Measurements from ENCODE around the gene SNAPC4. TPM values are rescaled to one million over a fixed set of nuclear protein-coding genes. Genes with fewer than 3 reads are reported as not detected.

Gene SNAPC4
- total and polyA plus RNA-seq, 9 of the 15 experiments (the other 6 are each of a cell fraction or from before 2014, with no cell fraction given), result 0.21 to 21.8 (median 8.8) TPM

GRCh38 chr9:136438548-136439480 lies 38.8 kb upstream of the SNAPC4 start (continued):
- TF ChIP-seq ZBED1 (IDR thresholded peaks at IDR 0.05) (no peak), ZNF584 (CRISPR knock-in tag; IDR thresholded peaks at IDR 0.05; ENCODE audit: low read depth) (no peak), MEF2D (tag; conservative IDR thresholded peaks at IDR 0.05; ENCODE audit: low read depth) (no peak), CBFB (CRISPR knock-in tag; IDR thresholded peaks at IDR 0.05) (0 out of 2 replicates have a peak, but pooled peaks have one; percentile 66), FOXA1 (IDR thresholded peaks at IDR 0.05; ENCODE audit: borderline replicate concordance) (no peak), GABPA (tag; conservative IDR thresholded peaks at IDR 0.05; ENCODE audit: low read depth) (no peak), SAP30 (IDR thresholded peaks at IDR 0.05; ENCODE audit: borderline replicate concordance, insufficient read depth, low read depth, low read length, poor library complexity, severe bottlenecking) (peak; percentile 46), ZNF583 (CRISPR knock-in tag; IDR thresholded peaks at IDR 0.05) (no peak), KAT7 (CRISPR knock-in tag; IDR thresholded peaks at IDR 0.05; ENCODE audit: borderline replicate concordance) (no peak), DLX4 (CRISPR knock-in tag; IDR thresholded peaks at IDR 0.05) (no peak), ZNF354B (CRISPR knock-in tag; IDR thresholded peaks at IDR 0.05) (no peak), CHD2 (IDR thresholded peaks at IDR 0.05; ENCODE audit: low read depth, low read length) (no peak), ZNF3 (CRISPR knock-in tag; IDR thresholded peaks at IDR 0.05) (no peak), ID3 (CRISPR knock-in tag; IDR thresholded peaks at IDR 0.05) (no peak), ID3 (tag; IDR thresholded peaks at IDR 0.05) (no peak), ZNF75A (CRISPR knock-in tag; IDR thresholded peaks at IDR 0.05) (no peak), NRF1 (conservative IDR thresholded peaks at IDR 0.05 in 1 of 2, IDR thresholded peaks at IDR 0.05 in 1 of 2) (peak; percentile 46 to 54; a peak in 3 of 4 replicates)
- TF ChIP-seq, protein P1, sequence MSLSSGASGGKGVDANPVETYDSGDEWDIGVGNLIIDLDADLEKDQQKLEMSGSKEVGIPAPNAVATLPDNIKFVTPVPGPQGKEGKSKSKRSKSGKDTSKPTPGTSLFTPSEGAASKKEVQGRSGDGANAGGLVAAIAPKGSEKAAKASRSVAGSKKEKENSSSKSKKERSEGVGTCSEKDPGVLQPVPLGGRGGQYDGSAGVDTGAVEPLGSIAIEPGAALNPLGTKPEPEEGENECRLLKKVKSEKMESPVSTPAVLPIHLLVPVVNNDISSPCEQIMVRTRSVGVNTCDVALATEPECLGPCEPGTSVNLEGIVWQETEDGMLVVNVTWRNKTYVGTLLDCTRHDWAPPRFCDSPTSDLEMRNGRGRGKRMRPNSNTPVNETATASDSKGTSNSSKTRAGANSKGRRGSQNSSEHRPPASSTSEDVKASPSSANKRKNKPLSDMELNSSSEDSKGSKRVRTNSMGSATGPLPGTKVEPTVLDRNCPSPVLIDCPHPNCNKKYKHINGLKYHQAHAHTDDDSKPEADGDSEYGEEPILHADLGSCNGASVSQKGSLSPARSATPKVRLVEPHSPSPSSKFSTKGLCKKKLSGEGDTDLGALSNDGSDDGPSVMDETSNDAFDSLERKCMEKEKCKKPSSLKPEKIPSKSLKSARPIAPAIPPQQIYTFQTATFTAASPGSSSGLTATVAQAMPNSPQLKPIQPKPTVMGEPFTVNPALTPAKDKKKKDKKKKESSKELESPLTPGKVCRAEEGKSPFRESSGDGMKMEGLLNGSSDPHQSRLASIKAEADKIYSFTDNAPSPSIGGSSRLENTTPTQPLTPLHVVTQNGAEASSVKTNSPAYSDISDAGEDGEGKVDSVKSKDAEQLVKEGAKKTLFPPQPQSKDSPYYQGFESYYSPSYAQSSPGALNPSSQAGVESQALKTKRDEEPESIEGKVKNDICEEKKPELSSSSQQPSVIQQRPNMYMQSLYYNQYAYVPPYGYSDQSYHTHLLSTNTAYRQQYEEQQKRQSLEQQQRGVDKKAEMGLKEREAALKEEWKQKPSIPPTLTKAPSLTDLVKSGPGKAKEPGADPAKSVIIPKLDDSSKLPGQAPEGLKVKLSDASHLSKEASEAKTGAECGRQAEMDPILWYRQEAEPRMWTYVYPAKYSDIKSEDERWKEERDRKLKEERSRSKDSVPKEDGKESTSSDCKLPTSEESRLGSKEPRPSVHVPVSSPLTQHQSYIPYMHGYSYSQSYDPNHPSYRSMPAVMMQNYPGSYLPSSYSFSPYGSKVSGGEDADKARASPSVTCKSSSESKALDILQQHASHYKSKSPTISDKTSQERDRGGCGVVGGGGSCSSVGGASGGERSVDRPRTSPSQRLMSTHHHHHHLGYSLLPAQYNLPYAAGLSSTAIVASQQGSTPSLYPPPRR (CRISPR knock-in tag; IDR thresholded peaks at IDR 0.05; ENCODE audit: borderline replicate concordance), result no peak
- TF ChIP-seq, protein P2, sequence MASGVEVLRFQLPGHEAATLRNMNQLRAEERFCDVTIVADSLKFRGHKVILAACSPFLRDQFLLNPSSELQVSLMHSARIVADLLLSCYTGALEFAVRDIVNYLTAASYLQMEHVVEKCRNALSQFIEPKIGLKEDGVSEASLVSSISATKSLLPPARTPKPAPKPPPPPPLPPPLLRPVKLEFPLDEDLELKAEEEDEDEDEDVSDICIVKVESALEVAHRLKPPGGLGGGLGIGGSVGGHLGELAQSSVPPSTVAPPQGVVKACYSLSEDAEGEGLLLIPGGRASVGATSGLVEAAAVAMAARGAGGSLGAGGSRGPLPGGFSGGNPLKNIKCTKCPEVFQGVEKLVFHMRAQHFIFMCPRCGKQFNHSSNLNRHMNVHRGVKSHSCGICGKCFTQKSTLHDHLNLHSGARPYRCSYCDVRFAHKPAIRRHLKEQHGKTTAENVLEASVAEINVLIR (CRISPR knock-in tag; IDR thresholded peaks at IDR 0.05), result no peak
